K562 (cell line): Measurements from ENCODE around the gene ABCA8. TPM values are rescaled to one million over a fixed set of nuclear protein-coding genes. Genes with fewer than 3 reads are reported as not detected.

Experiments used
- ATF1 ChIP-seq, 2 experiments: fragments of 450-650 bp in 1 of 2; IDR thresholded peaks; 2 replicates each; pipeline ENCODE4 v1.6.1; 2016; ENCODE audit warnings: missing compliant biosample characterization in 1 of 2, missing genetic modification characterization in 1 of 2
- DPF2 ChIP-seq: fragments of 450-650 bp; IDR thresholded peaks from 2 replicates; pipeline ENCODE4 v1.6.1; 2016
- HCFC1 ChIP-seq: IDR thresholded peaks from 2 replicates; pipeline ENCODE4 v1.6.1; 2012; ENCODE audit warnings: low read depth, low read length, improper control_type of control experiment
- HMG20B ChIP-seq: fragments of 250-450 bp; sonication (Bioruptor Pico); IDR thresholded peaks from 2 replicates; pipeline ENCODE4 v1.5.0; 2021; ENCODE audit warnings: mild to moderate bottlenecking
- JUN ChIP-seq, 2 experiments: sonication (generic) in 1 of 2; formaldehyde crosslinking in 1 of 2; IDR thresholded peaks; 2 replicates each; pipeline versions ENCODE4 v1.6.1 to v1.8.0; 2012 to 2022; ENCODE audit warnings: borderline replicate concordance in 2 of 2, mild to moderate bottlenecking in 2 of 2, improper control_type of control experiment in 1 of 2, low read depth in 1 of 2, low read length in 1 of 2, missing genetic modification reagents in 1 of 2
- NFE2L1 ChIP-seq: fragments of 450-650 bp; IDR thresholded peaks from 2 replicates; pipeline ENCODE4 v1.6.1; 2016; ENCODE audit warnings: missing genetic modification characterization, low read depth, mild to moderate bottlenecking, missing compliant biosample characterization, moderate library complexity, borderline replicate concordance
- POLR2H ChIP-seq: IDR thresholded peaks from 2 replicates; pipeline ENCODE4 v1.6.1; 2016; ENCODE audit warnings: missing genetic modification characterization, low read depth, mild to moderate bottlenecking, control low read depth, missing compliant biosample characterization, moderate library complexity
- PRMT5 ChIP-seq: sonication (generic); formaldehyde crosslinking; IDR thresholded peaks from 2 replicates; pipeline ENCODE4 v1.5.0; 2020; ENCODE audit warnings: missing genetic modification reagents
- SLC30A9 ChIP-seq: fragments of 250-450 bp; sonication (Bioruptor Pico); IDR thresholded peaks from 2 replicates; pipeline ENCODE4 v1.8.0; 2022; ENCODE audit warnings: mild to moderate bottlenecking, moderate library complexity
- polyA plus RNA-seq, 8 experiments: library from polyadenylated mRNA; depleted of rRNA in 4 of 8; stranded (reverse) in 5 of 8; unstranded in 3 of 8; fragments of >200 nt; fragmentation: Nextera tagmentation in 2 of 8; fragmentation: Illumina TruSeq in 1 of 8; extraction: Ambion mirVana in 2 of 8; extraction: Trizol in 1 of 8; gene quantifications; 2 replicates each; pipeline versions ENCODE4 v1.2.1 to v1.2.3, GENCODE V29; 2011 to 2014; ENCODE audit warnings: inconsistent platforms in 1 of 8, missing spikeins in 1 of 8
- total RNA-seq, 7 experiments: library from RNA; depleted of rRNA in 6 of 7; stranded (reverse); fragments of >200 nt in 6 of 7; fragmentation: Illumina TruSeq in 2 of 7; extraction: Trizol in 2 of 7; gene quantifications; 2 replicates each; pipeline versions ENCODE4 v1.2.1 to v1.2.3, GENCODE V29; 2011 to 2021; ENCODE audit warnings: low replicate concordance in 1 of 7
- TF ChIP-seq, protein P1 (sequence below): fragments of 250-450 bp; sonication (Bioruptor Pico); IDR thresholded peaks from 2 replicates; pipeline ENCODE4 v1.4.0; 2020
- TF ChIP-seq, protein P2 (sequence below): IDR thresholded peaks from 3 replicates; pipeline ENCODE4 v1.6.1; 2011; ENCODE audit warnings: borderline replicate concordance, mild to moderate bottlenecking, moderate library complexity; ENCODE audit not compliant: insufficient read length; ENCODE audit errors: extremely low read depth
- TF ChIP-seq, protein P3 (sequence below): fragments of 450-650 bp; IDR thresholded peaks from 2 replicates; pipeline ENCODE4 v1.6.1; 2016; ENCODE audit warnings: antibody characterized with exemption
- TF ChIP-seq, protein P4 (sequence below): fragments of 250-450 bp; sonication (Bioruptor Pico); IDR thresholded peaks from 2 replicates; pipeline ENCODE4 v1.5.0; 2021; ENCODE audit warnings: mild to moderate bottlenecking, borderline replicate concordance

The ABCA8 gene
- total and polyA plus RNA-seq, 9 of the 15 experiments (the other 6 are each of a cell fraction or from before 2014, with no cell fraction given): 1.8 to 13.2 (median 12.0) TPM

DNA sequence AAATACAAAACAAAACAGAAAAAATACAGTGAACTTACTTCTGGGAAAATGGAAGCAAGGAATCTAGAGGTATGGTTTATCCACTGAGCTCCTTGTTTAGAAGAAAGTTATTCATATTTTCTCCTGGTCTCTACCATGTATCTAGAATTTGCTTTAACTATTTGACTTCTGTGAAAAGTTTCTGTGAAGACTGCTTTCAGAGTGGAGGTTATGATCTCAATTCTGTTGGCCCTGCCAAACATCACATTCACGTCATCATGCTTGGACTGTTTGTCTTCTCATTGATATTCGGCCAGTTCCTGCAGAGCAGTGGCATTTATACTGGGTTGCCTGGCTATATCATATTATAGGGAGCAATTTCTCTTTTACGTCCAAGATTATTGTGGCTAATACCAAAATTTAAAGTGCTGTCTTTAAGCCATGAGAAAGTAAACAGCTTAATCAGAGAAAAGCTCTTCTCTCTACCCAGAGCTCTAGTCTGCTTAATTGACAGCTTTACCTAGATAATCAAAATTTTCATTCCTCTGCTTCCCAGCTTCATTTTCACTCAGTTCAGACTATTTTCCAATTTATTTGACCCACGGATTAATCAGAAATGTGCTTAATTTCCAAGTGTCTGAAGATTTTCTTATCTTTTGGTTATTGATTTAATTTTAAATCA, at the start of gene ABCA8 (continued):
- TF ChIP-seq, protein P1, sequence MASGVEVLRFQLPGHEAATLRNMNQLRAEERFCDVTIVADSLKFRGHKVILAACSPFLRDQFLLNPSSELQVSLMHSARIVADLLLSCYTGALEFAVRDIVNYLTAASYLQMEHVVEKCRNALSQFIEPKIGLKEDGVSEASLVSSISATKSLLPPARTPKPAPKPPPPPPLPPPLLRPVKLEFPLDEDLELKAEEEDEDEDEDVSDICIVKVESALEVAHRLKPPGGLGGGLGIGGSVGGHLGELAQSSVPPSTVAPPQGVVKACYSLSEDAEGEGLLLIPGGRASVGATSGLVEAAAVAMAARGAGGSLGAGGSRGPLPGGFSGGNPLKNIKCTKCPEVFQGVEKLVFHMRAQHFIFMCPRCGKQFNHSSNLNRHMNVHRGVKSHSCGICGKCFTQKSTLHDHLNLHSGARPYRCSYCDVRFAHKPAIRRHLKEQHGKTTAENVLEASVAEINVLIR: peak; percentile 64; the same call in 1 of the 2 replicates
- TF ChIP-seq DPF2: no peak
- no peak for TF ChIP-seq JUN (IDR thresholded peaks at IDR 0.05; ENCODE audit: borderline replicate concordance, low read depth, low read length)
- TF ChIP-seq JUN (CRISPR knock-in tag; IDR thresholded peaks at IDR 0.05; ENCODE audit: borderline replicate concordance): no peak
- TF ChIP-seq POLR2H: peak; percentile 58; the same call in 1 of the 2 replicates
- no peak for TF ChIP-seq HMG20B (CRISPR knock-in tag)
- TF ChIP-seq, protein P2, sequence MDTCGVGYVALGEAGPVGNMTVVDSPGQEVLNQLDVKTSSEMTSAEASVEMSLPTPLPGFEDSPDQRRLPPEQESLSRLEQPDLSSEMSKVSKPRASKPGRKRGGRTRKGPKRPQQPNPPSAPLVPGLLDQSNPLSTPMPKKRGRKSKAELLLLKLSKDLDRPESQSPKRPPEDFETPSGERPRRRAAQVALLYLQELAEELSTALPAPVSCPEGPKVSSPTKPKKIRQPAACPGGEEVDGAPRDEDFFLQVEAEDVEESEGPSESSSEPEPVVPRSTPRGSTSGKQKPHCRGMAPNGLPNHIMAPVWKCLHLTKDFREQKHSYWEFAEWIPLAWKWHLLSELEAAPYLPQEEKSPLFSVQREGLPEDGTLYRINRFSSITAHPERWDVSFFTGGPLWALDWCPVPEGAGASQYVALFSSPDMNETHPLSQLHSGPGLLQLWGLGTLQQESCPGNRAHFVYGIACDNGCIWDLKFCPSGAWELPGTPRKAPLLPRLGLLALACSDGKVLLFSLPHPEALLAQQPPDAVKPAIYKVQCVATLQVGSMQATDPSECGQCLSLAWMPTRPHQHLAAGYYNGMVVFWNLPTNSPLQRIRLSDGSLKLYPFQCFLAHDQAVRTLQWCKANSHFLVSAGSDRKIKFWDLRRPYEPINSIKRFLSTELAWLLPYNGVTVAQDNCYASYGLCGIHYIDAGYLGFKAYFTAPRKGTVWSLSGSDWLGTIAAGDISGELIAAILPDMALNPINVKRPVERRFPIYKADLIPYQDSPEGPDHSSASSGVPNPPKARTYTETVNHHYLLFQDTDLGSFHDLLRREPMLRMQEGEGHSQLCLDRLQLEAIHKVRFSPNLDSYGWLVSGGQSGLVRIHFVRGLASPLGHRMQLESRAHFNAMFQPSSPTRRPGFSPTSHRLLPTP: no peak
- TF ChIP-seq PRMT5: no peak
- no peak for TF ChIP-seq NFE2L1 (tag)
- TF ChIP-seq, protein P3, sequence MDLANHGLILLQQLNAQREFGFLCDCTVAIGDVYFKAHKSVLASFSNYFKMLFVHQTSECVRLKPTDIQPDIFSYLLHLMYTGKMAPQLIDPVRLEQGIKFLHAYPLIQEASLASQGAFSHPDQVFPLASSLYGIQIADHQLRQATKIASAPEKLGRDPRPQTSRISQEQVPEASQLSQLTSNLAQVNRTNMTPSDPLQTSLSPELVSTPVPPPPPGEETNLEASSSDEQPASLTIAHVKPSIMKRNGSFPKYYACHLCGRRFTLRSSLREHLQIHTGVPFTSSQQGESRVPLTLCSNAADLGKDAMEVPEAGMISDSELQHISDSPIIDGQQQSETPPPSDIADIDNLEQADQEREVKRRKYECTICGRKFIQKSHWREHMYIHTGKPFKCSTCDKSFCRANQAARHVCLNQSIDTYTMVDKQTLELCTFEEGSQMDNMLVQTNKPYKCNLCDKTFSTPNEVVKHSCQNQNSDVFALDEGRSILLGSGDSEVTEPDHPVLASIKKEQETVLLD: no peak
- TF ChIP-seq, protein P4, sequence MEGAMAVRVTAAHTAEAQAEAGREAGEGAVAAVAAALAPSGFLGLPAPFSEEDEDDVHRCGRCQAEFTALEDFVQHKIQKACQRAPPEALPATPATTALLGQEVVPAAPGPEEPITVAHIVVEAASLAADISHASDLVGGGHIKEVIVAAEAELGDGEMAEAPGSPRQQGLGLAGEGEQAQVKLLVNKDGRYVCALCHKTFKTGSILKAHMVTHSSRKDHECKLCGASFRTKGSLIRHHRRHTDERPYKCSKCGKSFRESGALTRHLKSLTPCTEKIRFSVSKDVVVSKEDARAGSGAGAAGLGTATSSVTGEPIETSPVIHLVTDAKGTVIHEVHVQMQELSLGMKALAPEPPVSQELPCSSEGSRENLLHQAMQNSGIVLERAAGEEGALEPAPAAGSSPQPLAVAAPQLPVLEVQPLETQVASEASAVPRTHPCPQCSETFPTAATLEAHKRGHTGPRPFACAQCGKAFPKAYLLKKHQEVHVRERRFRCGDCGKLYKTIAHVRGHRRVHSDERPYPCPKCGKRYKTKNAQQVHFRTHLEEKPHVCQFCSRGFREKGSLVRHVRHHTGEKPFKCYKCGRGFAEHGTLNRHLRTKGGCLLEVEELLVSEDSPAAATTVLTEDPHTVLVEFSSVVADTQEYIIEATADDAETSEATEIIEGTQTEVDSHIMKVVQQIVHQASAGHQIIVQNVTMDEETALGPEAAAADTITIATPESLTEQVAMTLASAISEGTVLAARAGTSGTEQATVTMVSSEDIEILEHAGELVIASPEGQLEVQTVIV (CRISPR knock-in tag): no peak
- peak; percentile 30; the same call in 1 of the 2 replicates for TF ChIP-seq ATF1 (CRISPR knock-in tag; IDR thresholded peaks at IDR 0.05)
- TF ChIP-seq ATF1 (tag; IDR thresholded peaks at IDR 0.05): peak; percentile 96
- peak; percentile 43 for TF ChIP-seq HCFC1
- TF ChIP-seq SLC30A9 (CRISPR knock-in tag): no peak
